ENCODE measurements around the gene HDHD5.

The HDHD5 gene

GRCh38 chr22:17158568-17159503 is at the start of gene HDHD5:
HDHD5 (minus strand) TSS chr22:17159277; CDS start chr22:17159251, 26 bp downstream.
- in situ Hi-C loops (cut with HindIII; ENCODE audit: low sequenced_read_pairs): no loop called here

- in situ Hi-C loops (cut with HindIII; ENCODE audit: low sequenced_read_pairs): no loop called here
Measured at GRCh38 chr22:17205432-17205831, 46.4 kb upstream of the HDHD5 start.

- in situ Hi-C loops (cut with HindIII; ENCODE audit: low sequenced_read_pairs): no loop called here
Measured at GRCh38 chr22:17201285-17201945, 42.3 kb upstream of the HDHD5 start.

- in situ Hi-C loops (cut with HindIII; ENCODE audit: low sequenced_read_pairs): no loop called here
Measured at GRCh38 chr22:17199003-17199731, 40.1 kb upstream of the HDHD5 start.

GRCh38 chr22:17198170-17199002 is 39.3 kb upstream of the HDHD5 start:
- in situ Hi-C loops (cut with HindIII; ENCODE audit: low sequenced_read_pairs): no loop called here

- in situ Hi-C loops (cut with HindIII; ENCODE audit: low sequenced_read_pairs): no loop called here
Measured at GRCh38 chr22:17194213-17194612, 35.1 kb upstream of the HDHD5 start.

GRCh38 chr22:17192186-17192585 is 33.1 kb upstream of the HDHD5 start:
- in situ Hi-C loops (cut with HindIII; ENCODE audit: low sequenced_read_pairs): no loop called here

GRCh38 chr22:17191163-17191784 is 32.2 kb upstream of the HDHD5 start:
- in situ Hi-C loops (cut with HindIII; ENCODE audit: low sequenced_read_pairs): no loop called here

GRCh38 chr22:17190702-17191101 is 31.6 kb upstream of the HDHD5 start:
- in situ Hi-C loops (cut with HindIII; ENCODE audit: low sequenced_read_pairs): no loop called here

- in situ Hi-C loops (cut with HindIII; ENCODE audit: low sequenced_read_pairs): no loop called here
Measured at GRCh38 chr22:17176715-17177114, 17.6 kb upstream of the HDHD5 start.

GRCh38 chr22:17172029-17172833 is 13.2 kb upstream of the HDHD5 start:
- in situ Hi-C loops (cut with HindIII; ENCODE audit: low sequenced_read_pairs): no loop called here

- in situ Hi-C loops (cut with HindIII; ENCODE audit: low sequenced_read_pairs): no loop called here
Measured at GRCh38 chr22:17171153-17172028, 12.3 kb upstream of the HDHD5 start.

- in situ Hi-C loops (cut with HindIII; ENCODE audit: low sequenced_read_pairs): loop anchor here (5.0 kb wide), 1 partner anchor 50 kb away; no protein-coding TSS in a partner anchor
Measured at GRCh38 chr22:17167486-17167885, 8.4 kb upstream of the HDHD5 start.

GRCh38 chr22:17164392-17165024 is 5.4 kb upstream of the HDHD5 start:
- in situ Hi-C loops (cut with HindIII; ENCODE audit: low sequenced_read_pairs): loop anchor here (5.0 kb wide), 1 partner anchor 47 kb away; no protein-coding TSS in a partner anchor

- in situ Hi-C loops (cut with HindIII; ENCODE audit: low sequenced_read_pairs): no loop called here
Measured at GRCh38 chr22:17162731-17163130, 3.7 kb upstream of the HDHD5 start.

GRCh38 chr22:17161991-17162390 is 2.9 kb upstream of the HDHD5 start:
- in situ Hi-C loops (cut with HindIII; ENCODE audit: low sequenced_read_pairs): no loop called here

GRCh38 chr22:17159504-17159951 is 451 bp upstream of the HDHD5 start:
- in situ Hi-C loops (cut with HindIII; ENCODE audit: low sequenced_read_pairs): no loop called here

GRCh38 chr22:17158176-17158567 is 905 bp downstream of the HDHD5 start:
- in situ Hi-C loops (cut with HindIII; ENCODE audit: low sequenced_read_pairs): no loop called here
